ENCODE data around the gene PRKACG.

Gene PRKACG

GRCh38 chr9:69012696-69013381 is 1.1 kb downstream of the PRKACG start:
- no peak for TF ChIP-seq CTCF (IDR thresholded peaks at IDR 0.05; ENCODE audit: low read depth, low read length)
- H3K4me3 ChIP-seq (ENCODE audit: low read depth, low read length), result no peak overlapping the region

GRCh38 chr9:69009708-69010107 is 4.2 kb downstream of the PRKACG start:
- TF ChIP-seq CTCF (IDR thresholded peaks at IDR 0.05; ENCODE audit: low read depth, low read length), result no peak
- H3K4me3 ChIP-seq (ENCODE audit: low read depth, low read length), result no peak overlapping the region

- no peak for TF ChIP-seq CTCF (IDR thresholded peaks at IDR 0.05; ENCODE audit: low read depth, low read length)
- H3K4me3 ChIP-seq (ENCODE audit: low read depth, low read length), result no peak overlapping the region
These were observed 9.1 kb downstream of the PRKACG start for GRCh38 chr9:69004836-69005235.

- H3K4me3 ChIP-seq (ENCODE audit: low read depth, low read length), result no peak overlapping the region
- no peak for TF ChIP-seq CTCF (IDR thresholded peaks at IDR 0.05; ENCODE audit: low read depth, low read length)
These were observed 10.9 kb downstream of the PRKACG start for GRCh38 chr9:69003051-69003450.

GRCh38 chr9:69001921-69002320 is 12.0 kb downstream of the PRKACG start:
- no peak for TF ChIP-seq CTCF (IDR thresholded peaks at IDR 0.05; ENCODE audit: low read depth, low read length)
- no peak overlapping the region for H3K4me3 ChIP-seq (ENCODE audit: low read depth, low read length)

GRCh38 chr9:68999393-69000105 is 14.4 kb downstream of the PRKACG start:
- TF ChIP-seq CTCF (IDR thresholded peaks at IDR 0.05; ENCODE audit: low read depth, low read length), result peak; percentile 77
- no peak overlapping the region for H3K4me3 ChIP-seq (ENCODE audit: low read depth, low read length)

- H3K4me3 ChIP-seq (ENCODE audit: low read depth, low read length), result no peak overlapping the region
- no peak for TF ChIP-seq CTCF (IDR thresholded peaks at IDR 0.05; ENCODE audit: low read depth, low read length)
These were observed 15.1 kb downstream of the PRKACG start for GRCh38 chr9:68998812-68999211.
